ENCODE measurements around the gene CDK6.

GRCh38 chr7:92622030-92622429 lies 214.3 kb downstream of the CDK6 start:
- no peak for TF ChIP-seq GATA2 (CRISPR knock-in tag; IDR thresholded peaks at IDR 0.05)
- no peak for TF ChIP-seq RAD51 (IDR thresholded peaks at IDR 0.05; ENCODE audit: borderline replicate concordance, low read depth)
- TF ChIP-seq CHD4 (IDR thresholded peaks at IDR 0.05; ENCODE audit: insufficient read depth, insufficient replicate concordance, low read depth, low read length, poor library complexity, severe bottlenecking) = no peak
- no peak for TF ChIP-seq HMGXB4 (CRISPR knock-in tag; IDR thresholded peaks at IDR 0.05)
- no peak for TF ChIP-seq CTCF (IDR thresholded peaks at IDR 0.05 in 2 of 3, conservative IDR thresholded peaks at IDR 0.05 in 1 of 3; ENCODE audit: insufficient read depth in 2 of 3, low read depth in 1 of 3, low read length in 3 of 3)
- TF ChIP-seq ZNF12 (CRISPR knock-in tag; IDR thresholded peaks at IDR 0.05) = no peak
- no peak for TF ChIP-seq BRCA1 (IDR thresholded peaks at IDR 0.05)
- TF ChIP-seq BRCA1 (CRISPR knock-in tag; IDR thresholded peaks at IDR 0.05) = no peak

All from K562 (cell line).